CD8-positive, alpha-beta memory T cell (primary cell): ENCODE results near the gene LPIN3. TPM values are rescaled to one million over a fixed set of nuclear protein-coding genes. Genes with fewer than 3 reads are reported as not detected.

Experiments used
- CTCF ChIA-PET: fragments of 350-600 bp; sonication (Branson Sonifier 250); formaldehyde crosslinking; loops from one replicate; lab custom pipeline; 2021; ENCODE audit warnings: antibody characterized with exemption; lab: Charles Lee
- POLR2A ChIA-PET: fragments of 350-600 bp; sonication (Branson Sonifier 250); formaldehyde crosslinking; loops from one replicate; lab custom pipeline; 2021; ENCODE audit warnings: antibody characterized with exemption; lab: Charles Lee
- DNase-seq, 5 donors: peaks; one replicate each; pipeline versions ENCODE4 v3.0.0 to v3.0.0-alpha.2; 2020 to 2022; ENCODE audit warnings: mixed read lengths in 1 of 5
- H3K27ac ChIP-seq: one replicate; pipeline ENCODE4 v1.7.0; 2013; ENCODE audit warnings: low read depth, mild to moderate bottlenecking, low read length, moderate library complexity
- H3K27me3 ChIP-seq: 2 replicates; pipeline ENCODE4 v1.7.0; 2013; ENCODE audit warnings: low read length, mild to moderate bottlenecking; ENCODE audit not compliant: insufficient read depth, poor library complexity, severe bottlenecking
- H3K36me3 ChIP-seq: 2 replicates; pipeline ENCODE4 v1.7.0; 2013; ENCODE audit warnings: mild to moderate bottlenecking, low read length, moderate library complexity; ENCODE audit not compliant: insufficient read depth
- H3K4me1 ChIP-seq: 2 replicates; pipeline ENCODE4 v1.7.0; 2013; ENCODE audit warnings: mild to moderate bottlenecking, low read length, moderate library complexity; ENCODE audit not compliant: insufficient read depth
- H3K4me3 ChIP-seq: 2 replicates; pipeline ENCODE4 v1.7.0; 2013; ENCODE audit warnings: mild to moderate bottlenecking, low read length
- H3K9me3 ChIP-seq: 2 replicates; pipeline ENCODE4 v1.7.0; 2013; ENCODE audit warnings: mild to moderate bottlenecking, low read length
- H3K27ac Mint-ChIP-seq, 8 donors: one replicate each; pipeline ENCODE4 v1.8.0; 2020 to 2021; ENCODE audit warnings: mixed read lengths in 8 of 8, mild to moderate bottlenecking in 6 of 8, inconsistent platforms in 3 of 8, moderate library complexity in 3 of 8
- H3K27me3 Mint-ChIP-seq, 2 donors: one replicate each; pipeline ENCODE4 v1.8.0; 2020 to 2021; ENCODE audit warnings: mixed read lengths in 2 of 2, mild to moderate bottlenecking in 1 of 2, moderate library complexity in 1 of 2
- H3K36me3 Mint-ChIP-seq, 3 donors: one replicate each; pipeline ENCODE4 v1.8.0; 2020 to 2021; ENCODE audit warnings: mixed read lengths in 3 of 3, inconsistent platforms in 1 of 3, mild to moderate bottlenecking in 1 of 3
- H3K4me1 Mint-ChIP-seq, 3 donors: one replicate each; pipeline ENCODE4 v1.8.0; 2020 to 2021; ENCODE audit warnings: mixed read lengths in 3 of 3, inconsistent platforms in 1 of 3, mild to moderate bottlenecking in 1 of 3
- H3K4me3 Mint-ChIP-seq, 7 donors: one replicate each; pipeline ENCODE4 v1.8.0; 2020 to 2021; ENCODE audit warnings: mixed read lengths in 7 of 7, mild to moderate bottlenecking in 6 of 7, moderate library complexity in 4 of 7, inconsistent platforms in 2 of 7
- H3K9me3 Mint-ChIP-seq, 5 donors: one replicate each; pipeline ENCODE4 v1.8.0; 2020 to 2022; ENCODE audit warnings: mixed read lengths in 5 of 5, mild to moderate bottlenecking in 3 of 5, moderate library complexity in 2 of 5, inconsistent platforms in 1 of 5
- polyA plus RNA-seq: library from polyadenylated mRNA; unstranded; fragments of 300-500 nt; fragmentation: Illumina TruSeq; gene quantifications from one replicate; pipeline ENCODE4 v1.2.3, GENCODE V29; 2021
- total RNA-seq, 2 experiments: library from RNA; stranded (reverse); gene quantifications; one replicate each; pipeline ENCODE4 v1.2.3, GENCODE V29; 2021

Gene LPIN3
- total and polyA plus RNA-seq, 3 experiments from 2014 or later: 0.46 to 0.53 TPM; not detected in 1

- no peak for DNase-seq
- ChIA-PET POLR2A (no interaction called here), CTCF (interaction anchor here (1.6 kb wide), 1 partner anchor 9 kb away, joined by 4 read pairs; no protein-coding TSS in a partner anchor)
- Histone ChIP-seq H3K4me3 (no peak overlapping the region), H3K4me1 (no peaks in the 10 kb centered on the region), H3K27ac (no peak overlapping the region), H3K36me3 (no peaks in the 10 kb centered on the region), H3K9me3 (no peaks in the 10 kb centered on the region), H3K27me3 (no peaks in the 10 kb centered on the region)
- Mint-ChIP-seq H3K27ac (no peak overlapping the region), H3K27me3 (peaks cover 0 to 1% of the 10 kb centered on the region in 2 donors), H3K4me1 (no peaks in the 10 kb centered on the region), H3K4me3 (no peak overlapping the region), H3K9me3 (no peaks in the 10 kb centered on the region), H3K36me3 (peaks cover 0 to 2% (median 0%) of the 10 kb centered on the region in 3 donors)
These were observed 8.0 kb downstream of the LPIN3 start for GRCh38 chr20:41348430-41349172.

GRCh38 chr20:41349266-41349665, 8.6 kb downstream of the LPIN3 start:
- CTCF ChIA-PET: interaction anchor here (1.6 kb wide), 1 partner anchor 10 kb away, joined by 4 read pairs; no protein-coding TSS in a partner anchor
- Histone ChIP-seq H3K9me3 (no peaks in the 10 kb centered on the region), H3K4me1 (no peaks in the 10 kb centered on the region), H3K27me3 (no peaks in the 10 kb centered on the region), H3K36me3 (no peaks in the 10 kb centered on the region), H3K4me3 (no peak overlapping the region), H3K27ac (no peak overlapping the region)
- Mint-ChIP-seq H3K4me3 (no peak overlapping the region), H3K36me3 (peaks cover 0 to 2% (median 0%) of the 10 kb centered on the region in 3 donors), H3K27me3 (peaks cover 0 to 1% of the 10 kb centered on the region in 2 donors), H3K27ac (no peak overlapping the region), H3K4me1 (no peaks in the 10 kb centered on the region), H3K9me3 (no peaks in the 10 kb centered on the region)
- no peak for DNase-seq
- POLR2A ChIA-PET: no interaction called here

- H3K4me3 ChIP-seq: no peak overlapping the region
- Mint-ChIP-seq H3K4me1 (no peaks in the 10 kb centered on the region), H3K27ac (no peak overlapping the region), H3K27me3 (peaks cover 0 to 1% of the 10 kb centered on the region in 2 donors), H3K4me3 (no peak overlapping the region), H3K9me3 (no peaks in the 10 kb centered on the region), H3K36me3 (peaks cover 0 to 2% (median 0%) of the 10 kb centered on the region in 3 donors)
- H3K27ac ChIP-seq: no peak overlapping the region
- ChIA-PET CTCF (interaction anchor here (1.6 kb wide), 1 partner anchor 11 kb away, joined by 4 read pairs; no protein-coding TSS in a partner anchor), POLR2A (no interaction called here)
- DNase-seq: no peak
- no peaks in the 10 kb centered on the region for H3K27me3 ChIP-seq
- no peaks in the 10 kb centered on the region for H3K4me1 ChIP-seq
- no peaks in the 10 kb centered on the region for H3K9me3 ChIP-seq
- H3K36me3 ChIP-seq: no peaks in the 10 kb centered on the region
These were observed 9.3 kb downstream of the LPIN3 start for GRCh38 chr20:41349943-41350342.

DNA sequence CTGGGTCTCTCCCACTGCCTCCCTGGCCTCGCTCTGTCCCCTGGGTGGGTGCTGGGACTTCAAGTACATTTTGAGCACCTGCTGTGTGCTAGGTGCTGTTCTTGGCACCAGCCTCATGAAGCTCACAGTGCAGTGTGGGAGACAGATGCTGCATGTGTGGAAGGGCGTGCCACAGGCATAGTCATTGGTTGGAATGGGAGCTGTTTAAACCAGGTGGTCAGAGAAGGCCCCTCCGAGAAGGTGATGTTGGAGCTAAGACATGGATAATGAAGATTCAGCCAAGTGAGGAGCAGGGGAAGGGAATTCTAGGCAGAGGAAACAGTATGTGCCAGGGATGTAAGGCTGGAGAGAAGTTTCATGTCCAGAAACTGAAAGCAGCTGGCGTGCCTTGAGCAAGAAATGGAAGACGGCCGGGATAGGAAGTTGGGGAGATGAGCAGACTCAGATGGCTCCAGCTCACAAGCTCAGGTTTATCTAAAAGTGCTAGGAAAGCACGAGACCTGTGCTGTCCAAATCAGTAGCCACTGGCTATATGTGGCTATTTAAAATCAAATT, 9.9 kb downstream of the LPIN3 start:
- DNase-seq: peak in 1 of 5 donors; percentile 32
- no peaks in the 10 kb centered on the region for H3K4me1 Mint-ChIP-seq
- peaks cover 0 to 1% of the 10 kb centered on the region in 2 donors for H3K27me3 Mint-ChIP-seq
- POLR2A ChIA-PET: no interaction called here
- CTCF ChIA-PET: interaction anchor here (1.6 kb wide), 1 partner anchor 11 kb away, joined by 4 read pairs; no protein-coding TSS in a partner anchor
- no peaks in the 10 kb centered on the region for H3K9me3 Mint-ChIP-seq
- Histone ChIP-seq H3K36me3 (no peaks in the 10 kb centered on the region), H3K27me3 (no peaks in the 10 kb centered on the region), H3K4me3 (no peak overlapping the region), H3K9me3 (no peaks in the 10 kb centered on the region), H3K27ac (no peak overlapping the region), H3K4me1 (no peaks in the 10 kb centered on the region)
- H3K4me3 Mint-ChIP-seq: no peak overlapping the region
- peaks cover 0 to 2% (median 0%) of the 10 kb centered on the region in 3 donors for H3K36me3 Mint-ChIP-seq
- no peak overlapping the region for H3K27ac Mint-ChIP-seq

DNA sequence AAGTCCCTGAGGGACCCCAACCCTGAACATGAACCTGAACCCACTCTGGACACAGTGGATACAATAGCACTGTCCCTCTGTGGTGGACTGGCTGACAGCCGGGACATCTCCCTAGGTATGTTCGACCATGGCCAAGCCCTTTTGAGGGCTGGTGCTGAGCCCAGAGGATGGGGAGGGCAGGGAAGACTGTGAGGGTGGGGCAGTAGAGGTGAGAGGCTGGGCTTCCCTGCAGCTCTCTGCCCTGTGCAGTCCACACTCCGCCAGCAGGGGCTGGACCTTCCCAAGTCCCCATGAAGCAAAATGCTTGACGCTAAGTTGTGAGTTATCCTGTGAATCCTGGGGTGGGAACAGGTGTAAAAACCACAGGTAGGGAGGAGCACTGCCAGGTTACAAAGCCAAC, 11.5 kb downstream of the LPIN3 start:
- no peak overlapping the region for H3K27ac Mint-ChIP-seq
- DNase-seq: no peak
- Histone ChIP-seq H3K27ac (no peak overlapping the region), H3K9me3 (no peaks in the 10 kb centered on the region), H3K36me3 (no peaks in the 10 kb centered on the region), H3K4me3 (no peak overlapping the region), H3K27me3 (no peaks in the 10 kb centered on the region), H3K4me1 (no peaks in the 10 kb centered on the region)
- no peak overlapping the region for H3K4me3 Mint-ChIP-seq
- ChIA-PET POLR2A (no interaction called here), CTCF (no interaction called here)
- peaks cover 0 to 2% (median 0%) of the 10 kb centered on the region in 3 donors for H3K36me3 Mint-ChIP-seq
- no peaks in the 10 kb centered on the region for H3K4me1 Mint-ChIP-seq
- no peaks in the 10 kb centered on the region for H3K9me3 Mint-ChIP-seq
- peaks cover 0 to 1% of the 10 kb centered on the region in 2 donors for H3K27me3 Mint-ChIP-seq

GRCh38 chr20:41352666-41353065, 12.0 kb downstream of the LPIN3 start:
- no peak overlapping the region for H3K27ac Mint-ChIP-seq
- Histone ChIP-seq H3K36me3 (no peaks in the 10 kb centered on the region), H3K27me3 (no peaks in the 10 kb centered on the region), H3K9me3 (no peaks in the 10 kb centered on the region), H3K27ac (no peak overlapping the region), H3K4me1 (no peaks in the 10 kb centered on the region), H3K4me3 (no peak overlapping the region)
- H3K4me1 Mint-ChIP-seq: no peaks in the 10 kb centered on the region
- POLR2A ChIA-PET: no interaction called here
- H3K9me3 Mint-ChIP-seq: no peaks in the 10 kb centered on the region
- H3K27me3 Mint-ChIP-seq: no peaks in the 10 kb centered on the region
- no peak overlapping the region for H3K4me3 Mint-ChIP-seq
- peaks cover 0 to 2% (median 0%) of the 10 kb centered on the region in 3 donors for H3K36me3 Mint-ChIP-seq
- DNase-seq: no peak
- CTCF ChIA-PET: no interaction called here

DNA sequence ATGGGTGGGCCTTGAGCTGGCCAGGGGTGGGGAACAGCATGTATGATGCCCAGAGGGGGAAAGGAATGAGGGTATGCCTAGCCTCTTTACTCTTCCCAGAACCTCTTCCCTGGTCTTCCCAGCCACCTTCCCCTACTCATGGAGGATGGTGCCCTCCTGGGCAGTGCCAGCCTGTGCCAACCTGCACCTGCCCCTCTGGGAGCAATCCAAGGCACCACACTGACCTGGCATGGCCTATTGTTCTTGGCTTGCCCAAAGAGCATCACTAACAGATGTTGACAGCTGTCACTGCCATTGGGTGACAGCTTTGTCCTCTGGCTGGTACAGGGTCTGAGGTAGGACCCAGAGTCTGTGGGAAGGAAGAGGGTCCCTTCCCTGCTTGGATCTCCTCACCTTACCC, 12.9 kb downstream of the LPIN3 start:
- Mint-ChIP-seq H3K9me3 (no peaks in the 10 kb centered on the region), H3K36me3 (peaks cover 0 to 2% (median 0%) of the 10 kb centered on the region in 3 donors), H3K4me1 (no peaks in the 10 kb centered on the region), H3K27me3 (no peaks in the 10 kb centered on the region), H3K4me3 (no peak overlapping the region), H3K27ac (no peak overlapping the region)
- ChIA-PET POLR2A (no interaction called here), CTCF (no interaction called here)
- H3K9me3 ChIP-seq: no peaks in the 10 kb centered on the region
- DNase-seq: no peak
- H3K27ac ChIP-seq: no peak overlapping the region
- no peak overlapping the region for H3K4me3 ChIP-seq
- H3K36me3 ChIP-seq: no peaks in the 10 kb centered on the region
- no peaks in the 10 kb centered on the region for H3K27me3 ChIP-seq
- H3K4me1 ChIP-seq: no peaks in the 10 kb centered on the region

GRCh38 chr20:41355192-41355591, 14.6 kb downstream of the LPIN3 start:
- H3K27me3 ChIP-seq: no peaks in the 10 kb centered on the region
- peak overlapping the region in 1 of 8 donors; percentile 76 for H3K27ac Mint-ChIP-seq
- peaks cover 0 to 2% (median 0%) of the 10 kb centered on the region in 3 donors for H3K36me3 Mint-ChIP-seq
- no peaks in the 10 kb centered on the region for H3K9me3 ChIP-seq
- POLR2A ChIA-PET: no interaction called here
- no peak overlapping the region for H3K27ac ChIP-seq
- no peaks in the 10 kb centered on the region for H3K36me3 ChIP-seq
- H3K27me3 Mint-ChIP-seq: no peaks in the 10 kb centered on the region
- H3K4me3 ChIP-seq: no peak overlapping the region
- CTCF ChIA-PET: interaction anchor here (1.5 kb wide), 1 partner anchor 392 kb away, joined by 3 read pairs; no protein-coding TSS in a partner anchor
- H3K4me1 Mint-ChIP-seq: no peaks in the 10 kb centered on the region
- H3K9me3 Mint-ChIP-seq: no peaks in the 10 kb centered on the region
- H3K4me1 ChIP-seq: no peaks in the 10 kb centered on the region
- no peak overlapping the region for H3K4me3 Mint-ChIP-seq
- no peak for DNase-seq
